Measurements from ENCODE around the gene TFCP2L1.
"Not testable (repeated sequence)": the region's sequence is repeated elsewhere in the genome, so short reads cannot be mapped to it uniquely, and the experiment has no call there.

TFCP2L1 gene

GRCh38 chr2:121324601-121325000, 39.6 kb upstream of the TFCP2L1 start:
- no peak overlapping the region for H3K4me3 ChIP-seq (ENCODE audit: low read depth, low read length)
- DNase-seq (ENCODE audit: low read depth): no peak
- no peak for TF ChIP-seq CTCF (IDR thresholded peaks at IDR 0.05; ENCODE audit: low read depth, low read length, missing control alignments)

GRCh38 chr2:121321476-121321875, 36.5 kb upstream of the TFCP2L1 start:
- no peak for TF ChIP-seq CTCF (IDR thresholded peaks at IDR 0.05; ENCODE audit: low read depth, low read length, missing control alignments)

DNA sequence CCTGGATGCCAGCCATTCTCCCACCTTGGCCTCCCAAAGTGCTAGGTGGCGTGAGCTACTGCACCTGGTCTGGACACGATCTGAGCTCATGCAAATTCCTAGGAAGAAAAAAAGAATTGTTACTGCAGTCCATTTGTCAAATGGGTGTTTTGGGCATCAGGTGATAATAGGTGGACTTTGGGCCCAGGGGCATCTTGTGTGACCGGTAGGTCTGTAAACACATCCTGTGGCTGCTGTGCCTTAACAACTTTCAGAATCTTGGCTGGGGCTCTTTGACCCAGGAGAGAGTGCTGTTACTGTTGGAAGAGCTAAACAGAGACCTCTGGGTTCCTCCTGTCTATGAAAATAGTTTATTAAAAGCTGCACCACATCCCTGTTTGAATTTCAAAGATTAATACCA, 34.9 kb upstream of the TFCP2L1 start:
- TF ChIP-seq CTCF (IDR thresholded peaks at IDR 0.05; ENCODE audit: low read depth, low read length, missing control alignments): no peak
- H3K4me3 ChIP-seq (ENCODE audit: low read depth, low read length): no peak overlapping the region
- no peak for DNase-seq (ENCODE audit: low read depth)

More at GRCh38 chr2:121321476-121321875, 36.5 kb upstream of the TFCP2L1 start:
- no peak for DNase-seq (ENCODE audit: low read depth)
- H3K4me3 ChIP-seq (ENCODE audit: low read depth, low read length): no peak overlapping the region

GRCh38 chr2:121316986-121317385, 32.0 kb upstream of the TFCP2L1 start:
- no peak for TF ChIP-seq CTCF (IDR thresholded peaks at IDR 0.05; ENCODE audit: low read depth, low read length, missing control alignments)
- H3K4me3 ChIP-seq (ENCODE audit: low read depth, low read length): no peak overlapping the region
- no peak for DNase-seq (ENCODE audit: low read depth)

DNA sequence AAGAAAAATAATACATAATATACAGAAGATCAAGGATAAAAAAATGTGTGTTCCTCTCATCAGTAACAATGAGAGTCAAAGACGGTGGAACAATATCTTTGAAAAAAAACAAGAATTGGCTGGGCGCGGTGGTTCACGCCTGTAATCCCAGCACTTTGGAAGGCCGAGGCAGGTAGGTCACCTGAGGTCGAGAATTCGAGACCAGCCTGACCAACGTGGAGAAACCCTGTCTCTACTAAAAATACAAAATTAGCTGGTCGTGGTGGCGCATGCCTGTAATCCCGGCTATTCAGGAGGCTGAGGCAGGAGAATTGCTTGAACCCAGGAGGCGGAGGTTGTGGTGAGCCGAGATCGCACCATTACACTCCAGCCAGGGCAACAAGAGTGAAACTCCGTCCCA, 28.7 kb upstream of the TFCP2L1 start:
- not testable (repeated sequence) for DNase-seq (ENCODE audit: low read depth); H3K4me3 ChIP-seq (ENCODE audit: low read depth, low read length)

- H3K4me3 ChIP-seq (ENCODE audit: low read depth, low read length): no peak overlapping the region
- DNase-seq (ENCODE audit: low read depth): no peak
- TF ChIP-seq CTCF (IDR thresholded peaks at IDR 0.05; ENCODE audit: low read depth, low read length, missing control alignments): no peak
Measured at GRCh38 chr2:121309801-121310200, 24.8 kb upstream of the TFCP2L1 start.

DNA sequence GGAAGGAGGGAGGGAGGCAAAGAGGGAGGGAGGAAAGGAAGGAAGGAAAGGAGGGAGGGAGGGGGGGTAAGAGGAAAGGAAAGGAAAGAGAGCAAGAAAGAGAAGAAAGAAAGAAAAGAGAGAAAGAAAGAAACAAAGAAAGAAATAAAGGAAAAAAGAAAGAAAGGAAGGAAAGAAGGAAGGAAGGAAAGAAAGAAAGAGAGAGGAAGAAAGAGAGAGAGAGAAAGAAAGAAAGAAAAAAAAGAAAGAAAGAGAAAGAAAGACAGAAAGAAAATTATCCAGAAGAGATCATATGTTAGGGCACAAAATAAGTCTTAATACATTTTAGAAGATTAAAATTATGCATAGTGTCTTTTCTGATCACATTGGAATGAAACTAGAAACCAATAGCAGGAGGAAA, 24.3 kb upstream of the TFCP2L1 start:
- TF ChIP-seq CTCF (IDR thresholded peaks at IDR 0.05; ENCODE audit: low read depth, low read length, missing control alignments): no peak
- DNase-seq (ENCODE audit: low read depth): no peak
- H3K4me3 ChIP-seq (ENCODE audit: low read depth, low read length): no peak overlapping the region

DNA sequence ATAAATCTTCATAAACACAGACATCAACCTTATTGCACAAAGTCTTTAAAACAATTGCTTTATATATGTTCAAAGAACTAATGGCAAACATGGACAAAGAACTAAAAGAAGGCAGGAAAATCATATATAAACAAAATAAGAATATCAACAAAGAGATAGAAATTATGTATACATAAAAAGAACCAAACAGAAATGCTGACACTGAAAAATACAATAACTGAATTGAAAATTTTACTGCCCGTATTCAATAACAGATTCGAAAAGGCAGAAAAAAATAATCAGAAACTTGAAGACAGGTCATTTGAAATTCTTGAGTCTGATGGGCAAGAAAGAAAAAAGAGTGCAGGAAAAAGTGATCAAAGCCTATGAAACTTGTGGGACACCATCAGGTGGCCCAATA, 22.0 kb upstream of the TFCP2L1 start:
- no peak for DNase-seq (ENCODE audit: low read depth)
- TF ChIP-seq CTCF (IDR thresholded peaks at IDR 0.05; ENCODE audit: low read depth, low read length, missing control alignments): no peak
- H3K4me3 ChIP-seq (ENCODE audit: low read depth, low read length): no peak overlapping the region
